Hepatocyte (in vitro differentiated cells): ENCODE results near the gene SYCN. TPM values are rescaled to one million over a fixed set of nuclear protein-coding genes. Genes with fewer than 3 reads are reported as not detected.

Experiments used
- DNase-seq: peaks from one replicate; pipeline ENCODE4 v3.0.0-alpha.2; 2016; ENCODE audit warnings: low spot score
- H2AFZ ChIP-seq: fragments of 200-600 bp; sonication (generic); 2 replicates; pipeline ENCODE4 v1.6.0; 2016; ENCODE audit warnings: antibody characterized with exemption, mild to moderate bottlenecking
- H3K27ac ChIP-seq: fragments of 200-600 bp; sonication (generic); 2 replicates; pipeline ENCODE4 v1.5.1; 2016; ENCODE audit warnings: mild to moderate bottlenecking
- H3K27me3 ChIP-seq: fragments of 200-600 bp; sonication (generic); 2 replicates; pipeline ENCODE4 v1.6.1; 2016
- H3K36me3 ChIP-seq: fragments of 200-600 bp; sonication (generic); replicated peaks from 2 replicates; pipeline ENCODE4 v1.5.1; 2016; ENCODE audit warnings: low read depth; ENCODE audit not compliant: insufficient read depth
- H3K4me1 ChIP-seq: fragments of 200-600 bp; sonication (generic); 2 replicates; pipeline ENCODE4 v1.5.1; 2016; ENCODE audit warnings: mild to moderate bottlenecking, moderate library complexity; ENCODE audit not compliant: insufficient read depth
- H3K4me2 ChIP-seq: fragments of 200-600 bp; sonication (generic); 2 replicates; pipeline ENCODE4 v1.6.0; 2016
- H3K4me3 ChIP-seq: fragments of 200-600 bp; sonication (generic); 2 replicates; pipeline ENCODE4 v1.5.1; 2016; ENCODE audit warnings: mild to moderate bottlenecking
- H3K79me2 ChIP-seq: fragments of 200-600 bp; sonication (generic); 2 replicates; pipeline ENCODE4 v1.6.0; 2017; ENCODE audit warnings: mild to moderate bottlenecking
- H3K9me2 ChIP-seq: fragments of 200-600 bp; sonication (generic); replicated peaks from 2 replicates; pipeline ENCODE4 v1.6.0; 2017; ENCODE audit warnings: mild to moderate bottlenecking; ENCODE audit not compliant: insufficient read depth
- H3K9me3 ChIP-seq: fragments of 200-600 bp; sonication (generic); 2 replicates; pipeline ENCODE4 v1.5.1; 2016; ENCODE audit warnings: low read depth, mild to moderate bottlenecking
- H4K20me1 ChIP-seq: fragments of 200-600 bp; sonication (generic); 2 replicates; pipeline ENCODE4 v1.6.0; 2016; ENCODE audit warnings: mild to moderate bottlenecking; ENCODE audit not compliant: insufficient read depth, poor library complexity, severe bottlenecking
- CTCF ChIP-seq: fragments of 200-600 bp; sonication (generic); IDR thresholded peaks from 2 replicates; pipeline ENCODE4 v1.5.1; 2016; ENCODE audit warnings: antibody characterized with exemption, mild to moderate bottlenecking; ENCODE audit not compliant: poor library complexity
- EZH2 ChIP-seq: fragments of 200-600 bp; sonication (generic); IDR thresholded peaks from 2 replicates; pipeline ENCODE4 v1.6.1; 2016; ENCODE audit warnings: antibody characterized with exemption, mild to moderate bottlenecking, borderline replicate concordance
- EZH2phosphoT487 ChIP-seq: fragments of 200-600 bp; sonication (generic); IDR thresholded peaks from one replicate; pipeline ENCODE4 v1.6.1; 2018; ENCODE audit warnings: antibody characterized with exemption, mild to moderate bottlenecking, low read depth, moderate library complexity; ENCODE audit not compliant: unreplicated experiment, severe bottlenecking
- WGBS: methylation state at CpG from one replicate; pipeline ENCODE4 v1.1.6; 2016; ENCODE audit warnings: low lambda C conversion rate; ENCODE audit errors: missing lambda C conversion rate; 5-methylcytosine and 5-hydroxymethylcytosine counted together
- polyA plus RNA-seq: library from polyadenylated mRNA; unstranded; fragments of >200 nt; fragmentation: Nextera tagmentation; extraction: Ambion mirVana; gene quantifications from 2 replicates; pipeline ENCODE4 v1.2.1, GENCODE V29; 2016
- total RNA-seq: library from RNA; depleted of rRNA; stranded (reverse); fragments of >200 nt; gene quantifications from 2 replicates; pipeline ENCODE4 v1.2.3, GENCODE V29; 2014

SYCN gene
- total and polyA plus RNA-seq, 2 experiments from 2014 or later: 0.37 to 2.5 TPM

GRCh38 chr19:39175564-39175963, 28.5 kb downstream of the SYCN start:
- no peaks in the 10 kb centered on the region for H3K27me3 ChIP-seq
- no peaks in the 10 kb centered on the region for H3K9me3 ChIP-seq
- H3K4me1 ChIP-seq: peaks cover 4% of the 10 kb centered on the region
- no peaks in the 10 kb centered on the region for H4K20me1 ChIP-seq
- H3K79me2 ChIP-seq: no peaks in the 10 kb centered on the region
- H3K36me3 ChIP-seq: no peaks in the 10 kb centered on the region
- DNase-seq: no peak
- H3K27ac ChIP-seq: no peak overlapping the region
- H2AFZ ChIP-seq: no peak overlapping the region
- no peak overlapping the region for H3K4me3 ChIP-seq
- H3K9me2 ChIP-seq: no peaks in the 10 kb centered on the region
- H3K4me2 ChIP-seq: no peak overlapping the region
- WGBS: 83% methylated on average over 7 of the region's 7 CpGs
- TF ChIP-seq CTCF: no peak
- TF ChIP-seq EZH2: no peak
- TF ChIP-seq EZH2phosphoT487: no peak

DNA sequence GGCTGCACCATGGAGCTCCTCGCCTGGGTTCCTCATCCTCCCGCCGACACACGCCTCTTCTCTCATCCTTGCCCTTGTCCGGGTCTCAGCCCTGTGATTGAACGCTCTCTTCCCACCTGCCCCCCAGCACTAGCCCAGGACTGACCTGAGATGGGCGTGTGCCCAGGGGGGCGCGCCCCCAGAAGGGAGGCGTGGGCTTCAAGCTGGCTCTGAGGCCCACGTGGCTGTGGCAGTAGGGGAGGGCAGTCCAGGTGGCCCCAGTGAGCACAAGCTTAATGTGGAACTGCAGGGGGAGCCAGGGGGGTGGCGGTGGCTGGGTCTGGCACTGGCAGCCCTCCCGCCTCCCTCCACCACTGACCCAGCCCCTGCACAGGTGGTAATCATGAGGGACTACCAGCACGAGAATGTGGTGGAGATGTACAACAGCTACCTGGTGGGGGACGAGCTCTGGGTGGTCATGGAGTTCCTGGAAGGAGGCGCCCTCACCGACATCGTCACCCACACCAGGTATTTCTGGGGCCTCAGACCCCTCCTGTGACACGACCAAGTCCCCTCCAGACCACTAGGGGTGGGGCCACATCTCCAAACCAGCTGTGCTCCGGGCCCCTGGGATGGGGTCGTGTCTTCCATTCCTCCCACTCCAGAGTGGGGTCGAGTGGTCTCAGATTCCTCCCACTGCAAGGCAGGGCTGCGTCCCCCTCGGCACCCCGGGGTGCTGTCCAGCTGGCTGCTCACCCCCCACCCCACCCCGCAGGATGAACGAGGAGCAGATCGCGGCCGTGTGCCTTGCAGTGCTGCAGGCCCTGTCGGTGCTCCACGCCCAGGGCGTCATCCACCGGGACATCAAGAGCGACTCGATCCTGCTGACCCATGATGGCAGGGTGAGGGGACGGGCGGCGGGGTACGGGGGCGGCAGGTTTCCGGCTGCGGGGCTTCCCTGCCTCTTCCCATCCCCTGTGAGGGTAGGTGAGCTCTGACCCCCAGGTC, 29.2 kb downstream of the SYCN start:
- Histone ChIP-seq H2AFZ (no peak overlapping the region), H3K36me3 (no peaks in the 10 kb centered on the region), H4K20me1 (no peaks in the 10 kb centered on the region), H3K4me2 (no peak overlapping the region), H3K4me1 (peaks cover 4% of the 10 kb centered on the region), H3K9me3 (no peaks in the 10 kb centered on the region), H3K27ac (no peak overlapping the region), H3K27me3 (no peaks in the 10 kb centered on the region), H3K4me3 (no peak overlapping the region), H3K79me2 (peaks cover 3% of the 10 kb centered on the region), H3K9me2 (no peaks in the 10 kb centered on the region)
- DNase-seq: no peak
- TF ChIP-seq EZH2: no peak
- no peak for TF ChIP-seq CTCF
- TF ChIP-seq EZH2phosphoT487: no peak
- 92% methylated on average over 35 of the region's 43 CpGs for WGBS

GRCh38 chr19:39174142-39174541, 29.9 kb downstream of the SYCN start:
- Histone ChIP-seq H3K9me3 (no peaks in the 10 kb centered on the region), H3K79me2 (peaks cover 3% of the 10 kb centered on the region), H3K36me3 (no peaks in the 10 kb centered on the region), H3K4me2 (no peak overlapping the region), H3K27me3 (no peaks in the 10 kb centered on the region), H4K20me1 (no peaks in the 10 kb centered on the region), H3K4me1 (peaks cover 4% of the 10 kb centered on the region), H3K9me2 (no peaks in the 10 kb centered on the region), H2AFZ (no peak overlapping the region), H3K4me3 (no peak overlapping the region), H3K27ac (no peak overlapping the region)
- DNase-seq: no peak
- no peak for TF ChIP-seq EZH2phosphoT487
- TF ChIP-seq CTCF: no peak
- TF ChIP-seq EZH2: no peak
- WGBS: 87% methylated on average over 14 of the region's 16 CpGs
